LNCAP (cell line): ENCODE data around the gene CASK.

Experiments used
- TF ChIP-seq, protein P1 (sequence below): fragments of 450-650 bp; IDR thresholded peaks from 2 replicates; pipeline ENCODE4 v1.5.1; 2017; ENCODE audit warnings: mild to moderate bottlenecking

Gene CASK

DNA sequence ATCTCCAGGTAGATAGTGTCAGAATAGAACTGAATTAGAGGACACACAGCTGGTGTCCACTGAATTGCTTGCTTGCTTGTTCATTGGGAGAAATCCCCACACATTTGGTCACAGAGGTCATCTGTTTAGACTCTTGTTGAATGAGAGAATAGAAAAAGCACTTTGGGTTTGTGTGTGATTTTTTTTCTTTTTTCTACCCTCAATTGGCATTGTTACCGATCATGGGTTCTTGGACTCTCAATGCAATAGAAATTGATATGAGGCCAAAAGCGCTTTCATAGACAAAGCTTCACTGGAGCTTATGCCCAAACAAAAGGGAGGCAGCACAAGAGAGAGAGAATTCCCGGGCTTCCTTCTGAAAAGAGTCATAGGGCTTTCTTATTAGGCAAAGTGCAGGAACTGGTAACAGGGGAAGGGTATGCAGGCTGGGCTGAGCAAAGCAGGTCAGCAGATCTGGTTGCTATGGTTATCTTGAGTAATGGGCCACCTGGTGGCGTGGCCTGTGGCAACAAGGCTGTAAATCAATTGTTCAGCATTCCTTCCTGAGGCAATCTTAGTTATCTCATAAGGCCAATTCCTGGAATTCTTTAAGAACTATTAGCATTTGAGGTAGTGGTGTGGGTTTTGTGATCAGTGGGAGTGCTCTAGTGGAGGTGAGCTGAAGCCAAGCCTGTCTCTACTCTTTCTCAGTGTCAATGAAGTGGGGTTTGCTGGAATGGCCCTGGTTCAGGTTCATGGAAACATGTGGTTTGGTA is 204.7 kb downstream of the CASK start:
- TF ChIP-seq, protein P1, sequence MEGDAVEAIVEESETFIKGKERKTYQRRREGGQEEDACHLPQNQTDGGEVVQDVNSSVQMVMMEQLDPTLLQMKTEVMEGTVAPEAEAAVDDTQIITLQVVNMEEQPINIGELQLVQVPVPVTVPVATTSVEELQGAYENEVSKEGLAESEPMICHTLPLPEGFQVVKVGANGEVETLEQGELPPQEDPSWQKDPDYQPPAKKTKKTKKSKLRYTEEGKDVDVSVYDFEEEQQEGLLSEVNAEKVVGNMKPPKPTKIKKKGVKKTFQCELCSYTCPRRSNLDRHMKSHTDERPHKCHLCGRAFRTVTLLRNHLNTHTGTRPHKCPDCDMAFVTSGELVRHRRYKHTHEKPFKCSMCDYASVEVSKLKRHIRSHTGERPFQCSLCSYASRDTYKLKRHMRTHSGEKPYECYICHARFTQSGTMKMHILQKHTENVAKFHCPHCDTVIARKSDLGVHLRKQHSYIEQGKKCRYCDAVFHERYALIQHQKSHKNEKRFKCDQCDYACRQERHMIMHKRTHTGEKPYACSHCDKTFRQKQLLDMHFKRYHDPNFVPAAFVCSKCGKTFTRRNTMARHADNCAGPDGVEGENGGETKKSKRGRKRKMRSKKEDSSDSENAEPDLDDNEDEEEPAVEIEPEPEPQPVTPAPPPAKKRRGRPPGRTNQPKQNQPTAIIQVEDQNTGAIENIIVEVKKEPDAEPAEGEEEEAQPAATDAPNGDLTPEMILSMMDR: no peak

DNA sequence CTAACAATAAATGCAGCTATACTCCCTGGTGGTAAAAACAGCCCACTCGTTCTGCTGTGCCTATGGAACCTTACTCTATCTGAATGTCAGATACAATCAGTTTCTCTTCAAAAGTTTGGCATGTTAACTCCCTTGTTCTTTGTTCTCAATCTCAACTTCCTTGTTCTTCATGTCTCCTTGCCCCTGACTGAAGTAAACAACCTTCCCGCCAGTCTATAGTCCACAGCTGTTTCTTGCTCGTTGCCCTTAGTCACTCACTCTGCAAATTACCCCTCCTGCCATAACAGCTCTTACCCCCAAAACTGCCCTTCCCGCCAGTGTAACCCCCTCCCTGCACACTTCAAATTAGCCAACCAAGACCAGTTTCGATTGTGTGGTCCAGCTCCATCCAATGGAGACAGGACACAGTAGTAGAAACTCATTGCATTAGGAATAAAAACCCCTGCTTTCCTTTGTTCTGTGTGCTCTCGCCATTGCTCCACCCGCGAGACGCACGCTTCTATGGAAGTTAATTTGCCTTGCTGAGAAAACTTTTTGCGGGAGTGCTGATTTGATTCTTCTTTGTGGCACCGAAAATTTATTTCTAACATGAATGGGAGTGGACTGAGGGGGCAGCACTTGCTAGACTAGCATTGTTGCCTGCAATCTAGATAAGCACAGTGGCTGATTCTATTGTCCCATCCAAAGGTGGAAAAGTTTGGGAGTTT is 206.4 kb downstream of the CASK start:
- TF ChIP-seq, protein P1: no peak

DNA sequence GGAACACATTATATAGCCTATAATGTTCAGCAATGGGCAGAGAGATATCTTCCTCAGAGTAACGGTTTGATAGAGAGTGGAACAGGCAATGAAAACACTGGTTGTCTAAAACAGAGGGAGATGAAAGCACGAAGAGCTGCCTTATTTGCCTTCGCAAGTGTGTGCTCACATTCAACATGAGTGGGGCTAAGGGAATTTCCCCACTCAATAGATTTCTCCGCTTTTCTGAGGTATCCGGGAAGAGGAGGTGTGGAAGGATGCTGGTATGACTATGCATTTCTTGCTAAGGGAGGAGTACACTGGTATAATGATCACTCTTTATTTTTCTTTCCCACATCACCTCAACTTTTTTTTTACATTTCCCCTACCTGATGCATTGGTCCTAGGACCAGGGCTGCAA is 207.1 kb downstream of the CASK start:
- TF ChIP-seq, protein P1: no peak

DNA sequence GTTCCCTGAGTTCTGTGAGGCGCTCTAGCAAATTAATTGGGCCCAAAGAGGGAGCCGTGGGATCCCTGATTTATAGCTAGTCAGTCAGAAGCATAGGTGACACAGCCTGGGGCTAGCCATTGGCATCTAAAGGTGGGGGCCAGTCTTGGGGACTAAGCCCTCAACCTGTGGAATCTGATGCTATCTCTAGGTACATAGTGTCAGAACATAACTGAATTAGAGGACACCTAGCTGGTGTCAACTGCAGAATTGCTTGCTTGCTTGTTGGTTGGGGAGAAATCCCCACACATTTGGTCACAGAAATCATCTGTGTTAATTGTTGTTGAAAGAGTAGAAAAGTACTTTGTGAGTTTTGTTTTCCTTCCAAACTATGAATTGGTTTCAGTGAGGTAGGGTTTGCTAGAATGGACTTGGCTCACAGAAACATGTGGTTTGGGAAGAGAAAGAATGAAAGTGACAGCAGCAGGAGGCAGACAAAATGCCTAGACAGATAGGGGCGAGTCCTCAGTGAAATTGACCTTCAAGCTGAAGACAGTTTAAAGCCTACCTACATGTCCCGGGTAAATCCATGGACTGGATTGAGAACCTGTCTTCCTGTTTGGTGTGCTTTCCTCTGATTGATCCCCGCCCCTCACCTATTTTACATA is 212.2 kb downstream of the CASK start:
- TF ChIP-seq, protein P1: no peak

DNA sequence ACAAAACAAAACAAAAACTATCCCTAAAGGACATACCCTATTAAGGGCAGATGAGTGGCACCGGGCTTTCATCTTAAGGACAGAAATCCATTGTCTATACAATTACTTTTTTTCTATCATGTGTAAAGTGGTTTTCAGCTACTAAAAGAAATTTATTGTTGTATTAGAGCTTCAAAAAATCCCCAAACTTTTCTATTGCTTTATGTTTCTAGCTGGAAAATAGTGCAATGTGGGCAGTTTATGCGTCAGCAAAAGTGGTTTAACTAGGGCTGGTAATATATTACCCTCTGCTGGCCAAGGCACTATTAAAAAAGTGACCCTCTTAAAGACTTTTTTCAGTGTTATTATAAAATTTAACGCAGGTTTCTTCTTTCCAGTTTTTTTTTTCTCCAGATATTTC is 214.9 kb downstream of the CASK start:
- TF ChIP-seq, protein P1: no peak

DNA sequence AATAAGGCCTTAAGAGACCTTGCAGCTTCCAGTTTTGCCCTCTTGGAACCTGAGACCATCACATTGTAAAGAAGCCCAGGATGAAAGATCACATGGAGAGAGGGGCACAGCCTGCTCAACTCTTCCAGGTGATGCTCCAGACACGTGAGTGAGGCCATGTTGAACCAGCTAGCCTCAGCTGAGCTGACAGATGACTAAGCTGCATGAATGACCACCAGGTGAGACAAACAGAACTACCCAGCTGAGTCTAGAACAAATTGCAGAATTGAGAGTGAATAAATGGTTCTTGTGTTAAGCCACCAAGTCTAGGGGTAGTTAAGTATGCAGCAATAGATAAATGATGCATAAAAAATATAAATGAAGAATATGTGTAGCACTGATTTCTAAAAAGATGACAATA is 216.1 kb downstream of the CASK start:
- TF ChIP-seq, protein P1: no peak

DNA sequence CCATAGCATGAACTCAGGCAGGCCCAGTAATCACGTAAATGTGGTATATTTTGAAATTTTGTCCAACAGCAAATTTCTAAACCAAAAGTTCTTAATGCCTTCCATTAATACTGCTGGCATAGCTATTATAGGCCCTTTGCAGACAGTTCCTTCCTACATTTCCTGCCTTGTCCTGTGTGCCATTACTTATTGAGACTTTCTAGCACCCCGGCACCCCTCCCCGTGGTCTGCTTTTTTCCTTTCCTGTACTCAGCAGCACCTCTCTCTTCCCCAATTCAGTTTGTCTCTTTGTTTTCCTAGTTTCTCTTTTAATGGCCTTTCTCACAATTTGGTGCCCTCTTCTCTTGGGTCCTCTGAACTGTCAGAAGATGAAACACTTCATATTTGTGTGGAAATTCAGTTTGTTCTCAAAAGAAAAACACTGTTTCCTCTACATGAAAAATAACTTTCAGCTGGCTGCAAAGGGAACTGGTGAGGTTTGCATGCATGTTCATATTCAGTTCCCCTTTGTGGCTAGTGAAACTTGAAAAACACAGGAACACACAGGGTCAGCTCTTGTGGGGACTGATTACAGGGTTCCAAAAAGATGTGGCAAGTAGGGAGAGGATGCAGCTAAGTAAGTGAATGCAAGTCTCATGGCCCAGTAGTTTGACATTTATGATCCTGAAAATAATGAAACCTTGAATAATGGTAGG is 217.5 kb downstream of the CASK start:
- TF ChIP-seq, protein P1: no peak
